Measurements from ENCODE around the gene GSTCD. TPM values are rescaled to one million over a fixed set of nuclear protein-coding genes. Genes with fewer than 3 reads are reported as not detected.

Gene GSTCD
- total and polyA plus RNA-seq, 2 experiments from 2014 or later, result 11.3 to 39.1 TPM

DNA sequence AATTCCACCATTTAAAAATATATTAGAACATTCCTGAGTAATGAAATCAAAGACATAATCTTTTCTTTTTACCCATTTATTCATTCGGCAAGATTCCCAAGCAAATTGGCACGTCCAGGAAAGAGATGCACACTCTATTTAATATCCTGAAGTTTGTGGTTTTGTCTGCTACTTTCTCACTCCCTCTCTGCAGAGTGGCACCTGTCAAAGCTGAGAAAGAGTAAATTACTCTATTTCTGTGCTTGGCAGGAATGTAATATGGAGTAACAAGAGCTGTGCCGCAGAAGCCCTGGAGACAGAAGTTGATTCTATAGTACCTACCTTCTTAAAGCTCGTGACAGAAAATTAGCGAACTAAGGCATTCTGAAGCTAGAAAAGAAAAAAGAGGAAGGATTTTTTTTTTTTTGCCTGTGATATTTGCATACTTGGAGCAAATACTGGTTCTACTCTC is 5.5 kb downstream of the GSTCD start:
- Mint-ChIP-seq H3K27ac (no peak overlapping the region), H3K36me3 (ENCODE audit: low read depth) (peaks cover 18% of the 10 kb centered on the region), H3K9me3 (peaks cover 8% of the 10 kb centered on the region), H3K4me1 (peaks cover 2% of the 10 kb centered on the region; the same call in 2 of the 3 replicates), H3K4me3 (no peak overlapping the region), H3K27me3 (ENCODE audit: insufficient read depth, low read depth, poor library complexity) (peaks cover 5% of the 10 kb centered on the region)
- no peak overlapping the region for H3K4me3 ChIP-seq
- no peak overlapping the region for H3K27ac ChIP-seq (ENCODE audit: low read depth)
- peaks cover 12% of the 10 kb centered on the region; the same call in 1 of the 2 replicates for H3K4me1 ChIP-seq (ENCODE audit: insufficient read depth)
- no peak overlapping the region for H3K4me2 ChIP-seq
- no peaks in the 10 kb centered on the region for H3K36me3 ChIP-seq (ENCODE audit: insufficient read depth)
- peaks cover 71% of the 10 kb centered on the region for H3K79me2 ChIP-seq (replicated peaks; ENCODE audit: insufficient read depth)
- no peaks in the 10 kb centered on the region for H3K27me3 ChIP-seq (ENCODE audit: insufficient read depth)
- H2AFZ ChIP-seq, result no peak overlapping the region
- TF ChIP-seq ZNF331 (CRISPR knock-in tag; IDR thresholded peaks at IDR 0.05; ENCODE audit: low read depth), result no peak
- 0 out of 2 replicates have a peak, but pooled peaks cover 3% of the 10 kb centered on the region for H4K20me1 ChIP-seq (replicated peaks; ENCODE audit: insufficient read depth)
- H3K9me2 ChIP-seq (ENCODE audit: insufficient read depth), result no peaks in the 10 kb centered on the region
- no peaks in the 10 kb centered on the region for H3F3A ChIP-seq (replicated peaks; ENCODE audit: low read depth)
- no peak for DNase-seq (ENCODE audit: low spot score)
- no peak for ATAC-seq

DNA sequence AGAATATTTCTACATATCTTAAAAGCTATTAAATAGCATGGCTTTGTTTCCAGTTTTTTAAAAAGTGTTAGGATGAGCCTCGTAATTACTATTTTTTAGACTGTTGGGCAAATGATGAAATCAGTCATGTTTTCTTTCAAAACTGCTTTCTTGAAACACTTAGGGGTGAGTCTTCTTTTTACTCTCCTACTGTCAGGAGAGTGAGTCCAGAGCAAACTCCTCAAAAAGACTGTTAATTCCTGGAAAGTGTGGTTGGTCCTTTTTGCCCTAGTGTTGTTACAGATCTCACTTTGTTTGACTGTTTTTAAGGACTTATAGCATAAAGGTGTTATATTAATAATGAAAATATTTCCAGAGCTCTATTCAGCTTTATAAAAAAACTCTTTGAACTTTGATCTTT is 6.3 kb downstream of the GSTCD start:
- H3K4me1 Mint-ChIP-seq, result peaks cover under 1% of the 10 kb centered on the region; the same call in 1 of the 3 replicates
- Histone ChIP-seq H3K27me3 (ENCODE audit: insufficient read depth) (no peaks in the 10 kb centered on the region), H3K4me1 (ENCODE audit: insufficient read depth) (peaks cover 8% of the 10 kb centered on the region; the same call in 1 of the 2 replicates), H3K27ac (ENCODE audit: low read depth) (no peak overlapping the region), H3K4me3 (no peak overlapping the region), H3K79me2 (replicated peaks; ENCODE audit: insufficient read depth) (peaks cover 63% of the 10 kb centered on the region), H3K36me3 (ENCODE audit: insufficient read depth) (no peaks in the 10 kb centered on the region), H4K20me1 (replicated peaks; ENCODE audit: insufficient read depth) (0 out of 2 replicates have a peak, but pooled peaks cover 3% of the 10 kb centered on the region), H3K4me2 (no peak overlapping the region), H2AFZ (no peak overlapping the region), H3K9me2 (ENCODE audit: insufficient read depth) (no peaks in the 10 kb centered on the region), H3F3A (replicated peaks; ENCODE audit: low read depth) (no peaks in the 10 kb centered on the region)
- no peak overlapping the region for H3K4me3 Mint-ChIP-seq
- ATAC-seq, result no peak
- peaks cover 24% of the 10 kb centered on the region for H3K36me3 Mint-ChIP-seq (ENCODE audit: low read depth)
- DNase-seq (ENCODE audit: low spot score), result no peak
- peaks cover 8% of the 10 kb centered on the region for H3K9me3 Mint-ChIP-seq
- no peak for TF ChIP-seq POLR2AphosphoS5 (IDR thresholded peaks at IDR 0.05; ENCODE audit: low read depth)
- TF ChIP-seq, protein P1, sequence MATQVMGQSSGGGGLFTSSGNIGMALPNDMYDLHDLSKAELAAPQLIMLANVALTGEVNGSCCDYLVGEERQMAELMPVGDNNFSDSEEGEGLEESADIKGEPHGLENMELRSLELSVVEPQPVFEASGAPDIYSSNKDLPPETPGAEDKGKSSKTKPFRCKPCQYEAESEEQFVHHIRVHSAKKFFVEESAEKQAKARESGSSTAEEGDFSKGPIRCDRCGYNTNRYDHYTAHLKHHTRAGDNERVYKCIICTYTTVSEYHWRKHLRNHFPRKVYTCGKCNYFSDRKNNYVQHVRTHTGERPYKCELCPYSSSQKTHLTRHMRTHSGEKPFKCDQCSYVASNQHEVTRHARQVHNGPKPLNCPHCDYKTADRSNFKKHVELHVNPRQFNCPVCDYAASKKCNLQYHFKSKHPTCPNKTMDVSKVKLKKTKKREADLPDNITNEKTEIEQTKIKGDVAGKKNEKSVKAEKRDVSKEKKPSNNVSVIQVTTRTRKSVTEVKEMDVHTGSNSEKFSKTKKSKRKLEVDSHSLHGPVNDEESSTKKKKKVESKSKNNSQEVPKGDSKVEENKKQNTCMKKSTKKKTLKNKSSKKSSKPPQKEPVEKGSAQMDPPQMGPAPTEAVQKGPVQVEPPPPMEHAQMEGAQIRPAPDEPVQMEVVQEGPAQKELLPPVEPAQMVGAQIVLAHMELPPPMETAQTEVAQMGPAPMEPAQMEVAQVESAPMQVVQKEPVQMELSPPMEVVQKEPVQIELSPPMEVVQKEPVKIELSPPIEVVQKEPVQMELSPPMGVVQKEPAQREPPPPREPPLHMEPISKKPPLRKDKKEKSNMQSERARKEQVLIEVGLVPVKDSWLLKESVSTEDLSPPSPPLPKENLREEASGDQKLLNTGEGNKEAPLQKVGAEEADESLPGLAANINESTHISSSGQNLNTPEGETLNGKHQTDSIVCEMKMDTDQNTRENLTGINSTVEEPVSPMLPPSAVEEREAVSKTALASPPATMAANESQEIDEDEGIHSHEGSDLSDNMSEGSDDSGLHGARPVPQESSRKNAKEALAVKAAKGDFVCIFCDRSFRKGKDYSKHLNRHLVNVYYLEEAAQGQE (IDR thresholded peaks at IDR 0.05; ENCODE audit: unreplicated experiment), result no peak
- no peak for TF ChIP-seq EZH2phosphoT487 (IDR thresholded peaks at IDR 0.05; ENCODE audit: unreplicated experiment)
- TF ChIP-seq ZNF331 (CRISPR knock-in tag; IDR thresholded peaks at IDR 0.05; ENCODE audit: low read depth), result no peak
- TF ChIP-seq, protein P2, sequence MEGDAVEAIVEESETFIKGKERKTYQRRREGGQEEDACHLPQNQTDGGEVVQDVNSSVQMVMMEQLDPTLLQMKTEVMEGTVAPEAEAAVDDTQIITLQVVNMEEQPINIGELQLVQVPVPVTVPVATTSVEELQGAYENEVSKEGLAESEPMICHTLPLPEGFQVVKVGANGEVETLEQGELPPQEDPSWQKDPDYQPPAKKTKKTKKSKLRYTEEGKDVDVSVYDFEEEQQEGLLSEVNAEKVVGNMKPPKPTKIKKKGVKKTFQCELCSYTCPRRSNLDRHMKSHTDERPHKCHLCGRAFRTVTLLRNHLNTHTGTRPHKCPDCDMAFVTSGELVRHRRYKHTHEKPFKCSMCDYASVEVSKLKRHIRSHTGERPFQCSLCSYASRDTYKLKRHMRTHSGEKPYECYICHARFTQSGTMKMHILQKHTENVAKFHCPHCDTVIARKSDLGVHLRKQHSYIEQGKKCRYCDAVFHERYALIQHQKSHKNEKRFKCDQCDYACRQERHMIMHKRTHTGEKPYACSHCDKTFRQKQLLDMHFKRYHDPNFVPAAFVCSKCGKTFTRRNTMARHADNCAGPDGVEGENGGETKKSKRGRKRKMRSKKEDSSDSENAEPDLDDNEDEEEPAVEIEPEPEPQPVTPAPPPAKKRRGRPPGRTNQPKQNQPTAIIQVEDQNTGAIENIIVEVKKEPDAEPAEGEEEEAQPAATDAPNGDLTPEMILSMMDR (conservative IDR thresholded peaks at IDR 0.05; ENCODE audit: low read depth in 2 of 2), result no peak
- no peak for TF ChIP-seq STAT1 (IDR thresholded peaks at IDR 0.05; ENCODE audit: unreplicated experiment)
- TF ChIP-seq, protein P3, sequence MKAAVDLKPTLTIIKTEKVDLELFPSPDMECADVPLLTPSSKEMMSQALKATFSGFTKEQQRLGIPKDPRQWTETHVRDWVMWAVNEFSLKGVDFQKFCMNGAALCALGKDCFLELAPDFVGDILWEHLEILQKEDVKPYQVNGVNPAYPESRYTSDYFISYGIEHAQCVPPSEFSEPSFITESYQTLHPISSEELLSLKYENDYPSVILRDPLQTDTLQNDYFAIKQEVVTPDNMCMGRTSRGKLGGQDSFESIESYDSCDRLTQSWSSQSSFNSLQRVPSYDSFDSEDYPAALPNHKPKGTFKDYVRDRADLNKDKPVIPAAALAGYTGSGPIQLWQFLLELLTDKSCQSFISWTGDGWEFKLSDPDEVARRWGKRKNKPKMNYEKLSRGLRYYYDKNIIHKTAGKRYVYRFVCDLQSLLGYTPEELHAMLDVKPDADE (IDR thresholded peaks at IDR 0.05), result no peak
- no peak for TF ChIP-seq NANOG (IDR thresholded peaks at IDR 0.05; ENCODE audit: borderline replicate concordance)
- TF ChIP-seq ZNF114 (CRISPR knock-in tag; IDR thresholded peaks at IDR 0.05), result no peak
- TF ChIP-seq CREB1 (CRISPR knock-in tag; IDR thresholded peaks at IDR 0.05; ENCODE audit: low read depth), result no peak
- no peak for TF ChIP-seq JUNB (IDR thresholded peaks at IDR 0.05; ENCODE audit: unreplicated experiment)
- peaks cover 5% of the 10 kb centered on the region for H3K27me3 Mint-ChIP-seq (ENCODE audit: insufficient read depth, low read depth, poor library complexity)
- H3K27ac Mint-ChIP-seq, result no peak overlapping the region

Data from GM23338 (cell line).